ENCODE results near the gene CYSLTR2. TPM values are rescaled to one million over a fixed set of nuclear protein-coding genes. Genes with fewer than 3 reads are reported as not detected.

The CYSLTR2 gene
- total and polyA plus RNA-seq, 2 donors (not counting 1 experiment from before 2014, with no cell fraction given) = 0.09 TPM; not detected in 1

DNA sequence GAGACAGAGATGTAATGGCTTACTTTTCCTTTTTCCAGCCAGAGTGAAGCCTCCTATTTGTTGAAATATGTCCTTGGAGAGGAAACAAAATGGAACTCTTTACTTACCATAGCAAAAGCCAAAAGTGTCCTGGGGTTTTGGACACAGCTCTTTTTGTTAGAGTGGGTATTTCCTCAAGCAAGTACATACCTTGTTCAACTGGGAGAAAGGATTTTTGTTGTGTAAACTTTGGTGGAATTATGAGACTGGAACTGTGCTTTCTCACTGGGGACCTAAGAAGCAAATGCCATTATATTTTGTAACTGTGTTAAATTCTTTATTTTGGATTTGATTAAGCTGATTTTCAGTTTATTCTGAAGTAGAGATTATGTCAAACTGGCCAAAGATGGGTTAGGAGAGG lies 58.4 kb downstream of the CYSLTR2 start:
- H3K4me3 ChIP-seq (ENCODE audit: control extremely low read depth in 1 of 5, extremely low read depth in 1 of 5, insufficient read depth in 1 of 5, low read depth in 2 of 5, low read length in 4 of 5) = no peak overlapping the region
- intact Hi-C loops (cut with micrococcal nuclease) = no loop called here
- no peak for ATAC-seq (ENCODE audit: low read depth)
- H4K20me1 ChIP-seq (ENCODE audit: control insufficient read depth, insufficient read depth, low read length, poor library complexity, severe bottlenecking) = no peaks in the 10 kb centered on the region
- H2AFZ ChIP-seq (ENCODE audit: insufficient read depth, low read depth, low read length, poor library complexity, severe bottlenecking) = no peak overlapping the region
- no peaks in the 10 kb centered on the region for H3K4me1 Mint-ChIP-seq
- H3K9ac ChIP-seq (ENCODE audit: low read length) = no peak overlapping the region
- H3K4me2 ChIP-seq (replicated peaks; ENCODE audit: low read depth, low read length, poor library complexity, severe bottlenecking) = no peak overlapping the region
- peaks cover 0 to 9% (median 3%) of the 10 kb centered on the region in 3 donors for H3K9me3 ChIP-seq (ENCODE audit: control extremely low read depth in 1 of 3, control insufficient read depth in 2 of 3, insufficient read depth in 1 of 3, low read length in 2 of 3)
- POLR2A ChIA-PET = no interaction called here
- no peaks in the 10 kb centered on the region for H3K79me2 ChIP-seq (ENCODE audit: control insufficient read depth, insufficient read depth, low read length)
- peaks cover 8% of the 10 kb centered on the region for H3K9me3 Mint-ChIP-seq (ENCODE audit: insufficient read depth)
- no peak overlapping the region for H3K27ac Mint-ChIP-seq
- DNase-seq = no peak
- H3K36me3 ChIP-seq (replicated peaks in 1 of 2; ENCODE audit: control extremely low read depth in 1 of 2, control insufficient read depth in 1 of 2, extremely low read depth in 1 of 2, insufficient read depth in 2 of 2, low read length in 1 of 2) = no peaks in the 10 kb centered on the region
- H3K27ac ChIP-seq (ENCODE audit: low read length in 2 of 2) = no peak overlapping the region
- no peaks in the 10 kb centered on the region for H3K4me1 ChIP-seq (ENCODE audit: control insufficient read depth in 2 of 2, insufficient read depth in 2 of 2, low read length in 2 of 2)
- TF ChIP-seq, protein P1, sequence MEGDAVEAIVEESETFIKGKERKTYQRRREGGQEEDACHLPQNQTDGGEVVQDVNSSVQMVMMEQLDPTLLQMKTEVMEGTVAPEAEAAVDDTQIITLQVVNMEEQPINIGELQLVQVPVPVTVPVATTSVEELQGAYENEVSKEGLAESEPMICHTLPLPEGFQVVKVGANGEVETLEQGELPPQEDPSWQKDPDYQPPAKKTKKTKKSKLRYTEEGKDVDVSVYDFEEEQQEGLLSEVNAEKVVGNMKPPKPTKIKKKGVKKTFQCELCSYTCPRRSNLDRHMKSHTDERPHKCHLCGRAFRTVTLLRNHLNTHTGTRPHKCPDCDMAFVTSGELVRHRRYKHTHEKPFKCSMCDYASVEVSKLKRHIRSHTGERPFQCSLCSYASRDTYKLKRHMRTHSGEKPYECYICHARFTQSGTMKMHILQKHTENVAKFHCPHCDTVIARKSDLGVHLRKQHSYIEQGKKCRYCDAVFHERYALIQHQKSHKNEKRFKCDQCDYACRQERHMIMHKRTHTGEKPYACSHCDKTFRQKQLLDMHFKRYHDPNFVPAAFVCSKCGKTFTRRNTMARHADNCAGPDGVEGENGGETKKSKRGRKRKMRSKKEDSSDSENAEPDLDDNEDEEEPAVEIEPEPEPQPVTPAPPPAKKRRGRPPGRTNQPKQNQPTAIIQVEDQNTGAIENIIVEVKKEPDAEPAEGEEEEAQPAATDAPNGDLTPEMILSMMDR (IDR thresholded peaks at IDR 0.05) = no peak
- TF ChIP-seq EZH2 (IDR thresholded peaks at IDR 0.05; ENCODE audit: borderline replicate concordance, insufficient read depth, low read depth, low read length, poor library complexity, severe bottlenecking) = no peak
- H3K27me3 ChIP-seq (replicated peaks in 1 of 4; ENCODE audit: control extremely low read depth in 1 of 4, control insufficient read depth in 3 of 4, insufficient read depth in 4 of 4, low read length in 3 of 4) = peaks cover 0 to 4% (median 0%) of the 10 kb centered on the region in 4 experiments
- H3K27me3 Mint-ChIP-seq = peaks cover 15% of the 10 kb centered on the region
- H3K4me3 Mint-ChIP-seq = no peak overlapping the region
- CTCF ChIA-PET = no interaction called here

DNA sequence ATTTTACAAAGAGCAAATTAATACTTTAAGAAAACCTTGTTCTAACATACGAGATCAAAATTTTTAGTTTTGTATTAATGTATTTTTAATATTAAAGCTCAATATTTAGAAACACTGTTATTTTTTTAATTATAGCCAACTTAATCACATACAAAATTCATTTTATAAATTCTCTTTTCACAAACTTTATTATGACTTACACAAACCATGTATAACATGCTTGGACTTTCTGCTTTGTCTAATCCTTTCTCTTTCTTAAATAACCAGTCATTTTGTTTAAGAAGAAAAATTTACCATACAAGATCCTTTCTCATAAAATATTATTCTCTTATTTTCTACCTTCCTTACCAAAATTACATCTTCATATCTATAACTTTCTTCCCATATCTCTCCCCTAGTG lies 62.2 kb downstream of the CYSLTR2 start:
- peaks cover 3% of the 10 kb centered on the region for H3K27me3 Mint-ChIP-seq
- H2AFZ ChIP-seq (ENCODE audit: insufficient read depth, low read depth, low read length, poor library complexity, severe bottlenecking) = no peak overlapping the region
- no peak overlapping the region for H3K9ac ChIP-seq (ENCODE audit: low read length)
- no peaks in the 10 kb centered on the region for H3K27me3 ChIP-seq (replicated peaks in 1 of 4; ENCODE audit: control extremely low read depth in 1 of 4, control insufficient read depth in 3 of 4, insufficient read depth in 4 of 4, low read length in 3 of 4)
- POLR2A ChIA-PET = no interaction called here
- no peaks in the 10 kb centered on the region for H3K4me1 Mint-ChIP-seq
- no peaks in the 10 kb centered on the region for H4K20me1 ChIP-seq (ENCODE audit: control insufficient read depth, insufficient read depth, low read length, poor library complexity, severe bottlenecking)
- H3K4me1 ChIP-seq (ENCODE audit: control insufficient read depth in 2 of 2, insufficient read depth in 2 of 2, low read length in 2 of 2) = no peaks in the 10 kb centered on the region
- no peak overlapping the region for H3K4me3 ChIP-seq (ENCODE audit: control extremely low read depth in 1 of 5, extremely low read depth in 1 of 5, insufficient read depth in 1 of 5, low read depth in 2 of 5, low read length in 4 of 5)
- no peak for ATAC-seq (ENCODE audit: low read depth)
- no peaks in the 10 kb centered on the region for H3K36me3 ChIP-seq (replicated peaks in 1 of 2; ENCODE audit: control extremely low read depth in 1 of 2, control insufficient read depth in 1 of 2, extremely low read depth in 1 of 2, insufficient read depth in 2 of 2, low read length in 1 of 2)
- DNase-seq = no peak
- intact Hi-C loops (cut with micrococcal nuclease) = no loop called here
- H3K79me2 ChIP-seq (ENCODE audit: control insufficient read depth, insufficient read depth, low read length) = no peaks in the 10 kb centered on the region
- WGBS (ENCODE audit: insufficient coverage) = no CpG with 5 or more reads among the region's 1 CpG
- CTCF ChIA-PET = no interaction called here
- H3K4me2 ChIP-seq (replicated peaks; ENCODE audit: low read depth, low read length, poor library complexity, severe bottlenecking) = no peak overlapping the region
- H3K27ac Mint-ChIP-seq = no peak overlapping the region
- no peak overlapping the region for H3K27ac ChIP-seq (ENCODE audit: low read length in 2 of 2)
- peaks cover 16% of the 10 kb centered on the region for H3K9me3 Mint-ChIP-seq (ENCODE audit: insufficient read depth)
- peaks cover 7 to 35% (median 9%) of the 10 kb centered on the region in 3 donors for H3K9me3 ChIP-seq (ENCODE audit: control extremely low read depth in 1 of 3, control insufficient read depth in 2 of 3, insufficient read depth in 1 of 3, low read length in 2 of 3)
- TF ChIP-seq EZH2 (IDR thresholded peaks at IDR 0.05; ENCODE audit: borderline replicate concordance, insufficient read depth, low read depth, low read length, poor library complexity, severe bottlenecking) = no peak
- TF ChIP-seq, protein P1 (IDR thresholded peaks at IDR 0.05) = no peak
- H3K4me3 Mint-ChIP-seq = no peak overlapping the region

Measured in B cell (primary cell).